Urinary bladder (tissue), 4 donors: ENCODE results near the gene SELENOF. TPM values are rescaled to one million over a fixed set of nuclear protein-coding genes. Genes with fewer than 3 reads are reported as not detected.
A peak's percentile ranks its signal among the peaks of the same experiment; 100 is the strongest.

ENCODE experiments used
- DNase-seq: peaks from one replicate; pipeline ENCODE4 v3.0.0-alpha.2; 2015; ENCODE audit errors: extremely low spot score
- H3K27ac ChIP-seq: one replicate; pipeline ENCODE4 v1.5.1; 2013; ENCODE audit warnings: low read depth, mild to moderate bottlenecking, moderate library complexity
- H3K36me3 ChIP-seq: one replicate; pipeline ENCODE4 v1.6.1; 2013; ENCODE audit warnings: mild to moderate bottlenecking, moderate library complexity; ENCODE audit not compliant: insufficient read depth
- H3K4me1 ChIP-seq: one replicate; pipeline ENCODE4 v1.6.1; 2013; ENCODE audit warnings: mild to moderate bottlenecking, moderate library complexity; ENCODE audit not compliant: insufficient read depth
- H3K4me3 ChIP-seq: one replicate; pipeline ENCODE4 v1.5.1; 2013; ENCODE audit warnings: low read depth, low read length
- whole genome bisulfite sequencing: extraction: QIAGEN DNeasy Blood & Tissue Kit; methylation state at CpG from one replicate; pipeline ENCODE4 v1.1.7; 2013; 5-methylcytosine and 5-hydroxymethylcytosine counted together
- polyA plus RNA-seq: library from polyadenylated mRNA; stranded (reverse); fragments of 200-250 nt; gene quantifications from one replicate; pipeline ENCODE4 v1.2.3, GENCODE V29; 2013
- total RNA-seq: library from RNA; depleted of rRNA; stranded (reverse); fragments of >200 nt; gene quantifications from one replicate; pipeline ENCODE4 v1.2.3, GENCODE V29; 2014
- donor health status: healthy with polysubstance abuse.
- donor health status: healthy.

The SELENOF gene
- total and polyA plus RNA-seq, 2 donors = 115 to 247 TPM

DNA sequence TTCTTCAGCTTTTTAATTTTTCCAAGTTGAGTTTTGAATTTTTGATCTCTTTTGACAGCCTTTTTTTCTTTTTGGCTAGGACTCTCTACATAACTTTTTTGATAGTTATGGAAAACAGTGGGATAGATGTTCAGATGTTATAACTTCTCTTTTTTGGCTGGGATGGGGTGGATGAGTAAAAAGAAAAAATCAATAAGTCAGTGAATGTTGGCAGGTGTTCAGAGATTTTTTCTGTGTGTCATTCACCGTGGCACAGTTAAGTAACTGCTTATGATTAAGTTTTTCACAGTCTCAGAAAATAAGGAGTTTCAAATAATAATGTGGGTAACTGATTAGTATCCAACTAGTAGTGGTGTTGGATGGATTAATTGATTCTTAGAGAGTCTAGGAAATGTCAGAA is 24.5 kb upstream of the SELENOF start:
- WGBS = 89% methylated on average over 1 of the region's 1 CpG
- Histone ChIP-seq H3K4me1 (no peaks in the 10 kb centered on the region), H3K4me3 (no peak overlapping the region), H3K36me3 (no peaks in the 10 kb centered on the region), H3K27ac (no peak overlapping the region)
- no peak for DNase-seq

- WGBS = 82% methylated on average over 7 of the region's 7 CpGs
- DNase-seq = no peak
- H3K4me1 ChIP-seq = no peaks in the 10 kb centered on the region
- H3K36me3 ChIP-seq = no peaks in the 10 kb centered on the region
- no peak overlapping the region for H3K27ac ChIP-seq
- H3K4me3 ChIP-seq = no peak overlapping the region
Observed at GRCh38 chr1:86933562-86934377, 19.8 kb upstream of the SELENOF start.

- 97% methylated on average over 3 of the region's 3 CpGs for WGBS
- DNase-seq = no peak
- no peaks in the 10 kb centered on the region for H3K4me1 ChIP-seq
Observed at GRCh38 chr1:86933051-86933450, 19.1 kb upstream of the SELENOF start.

DNA sequence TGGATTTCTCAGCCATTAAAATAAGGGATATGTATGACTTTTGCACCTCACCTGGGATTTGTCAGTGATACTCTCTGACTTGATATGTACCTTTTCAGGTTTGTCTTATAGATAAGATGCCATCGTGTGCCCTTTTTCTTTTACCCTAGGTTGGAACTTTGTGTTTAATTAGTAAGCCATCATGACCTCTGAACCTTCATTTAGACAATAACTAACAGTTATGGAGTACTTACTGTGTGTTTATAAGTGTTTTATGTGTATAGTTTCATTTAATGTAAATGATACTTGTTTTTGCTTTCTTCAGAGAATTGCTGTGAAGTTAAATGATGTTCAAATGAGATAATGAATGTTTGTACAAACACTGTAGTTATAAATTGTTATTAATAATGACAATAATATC is 14.9 kb upstream of the SELENOF start:
- Histone ChIP-seq H3K4me1 (no peaks in the 10 kb centered on the region), H3K36me3 (no peaks in the 10 kb centered on the region), H3K4me3 (no peak overlapping the region), H3K27ac (no peak overlapping the region)
- DNase-seq = no peak
- WGBS = 68% methylated on average over 1 of the region's 1 CpG

More at GRCh38 chr1:86933051-86933450, 19.1 kb upstream of the SELENOF start:
- no peaks in the 10 kb centered on the region for H3K36me3 ChIP-seq
- H3K27ac ChIP-seq = no peak overlapping the region
- no peak overlapping the region for H3K4me3 ChIP-seq

DNA sequence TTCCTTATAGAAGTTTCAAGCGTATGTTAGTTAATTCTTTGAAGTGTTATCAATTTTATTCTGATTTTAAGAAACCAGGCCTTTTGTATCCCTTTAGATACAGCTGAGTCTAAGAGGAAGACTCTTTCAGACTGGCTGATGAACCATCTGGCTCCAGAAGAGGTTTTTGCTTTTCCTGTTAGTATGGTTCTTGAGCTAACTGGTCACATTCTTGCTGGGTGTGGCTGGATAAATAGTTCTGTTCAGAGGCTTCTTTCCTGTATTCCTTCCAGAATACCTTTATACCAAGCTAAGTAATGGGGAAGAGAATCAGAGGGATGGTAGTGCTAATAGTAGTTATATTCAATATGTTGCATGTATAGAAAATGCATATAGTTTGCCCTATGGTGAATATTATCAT is 13.0 kb upstream of the SELENOF start:
- 99% methylated on average over 1 of the region's 1 CpG for WGBS
- Histone ChIP-seq H3K36me3 (no peaks in the 10 kb centered on the region), H3K4me1 (no peaks in the 10 kb centered on the region), H3K27ac (no peak overlapping the region), H3K4me3 (no peak overlapping the region)
- no peak for DNase-seq

DNA sequence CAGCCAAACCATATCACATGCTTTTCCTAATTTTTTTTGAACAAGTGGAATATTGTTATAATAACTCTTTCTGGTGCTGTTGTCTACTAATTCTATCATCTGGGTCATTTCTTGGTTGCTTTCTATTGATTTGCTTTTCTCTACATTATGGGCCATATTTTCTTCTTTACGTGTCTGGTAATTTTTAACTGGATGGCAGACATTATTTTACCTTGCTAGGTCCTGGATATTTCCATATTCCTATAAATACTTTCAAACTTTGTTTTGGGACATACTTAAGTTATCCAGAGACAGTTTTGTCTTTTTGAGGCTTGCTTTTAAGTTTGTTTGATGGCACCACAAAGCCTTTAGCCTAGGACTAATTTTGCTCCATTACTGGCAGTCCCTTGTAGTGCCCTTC is 11.8 kb upstream of the SELENOF start:
- DNase-seq = no peak
- Histone ChIP-seq H3K36me3 (no peaks in the 10 kb centered on the region), H3K4me1 (no peaks in the 10 kb centered on the region), H3K4me3 (no peak overlapping the region), H3K27ac (no peak overlapping the region)
- WGBS = 97% methylated on average over 1 of the region's 1 CpG

DNA sequence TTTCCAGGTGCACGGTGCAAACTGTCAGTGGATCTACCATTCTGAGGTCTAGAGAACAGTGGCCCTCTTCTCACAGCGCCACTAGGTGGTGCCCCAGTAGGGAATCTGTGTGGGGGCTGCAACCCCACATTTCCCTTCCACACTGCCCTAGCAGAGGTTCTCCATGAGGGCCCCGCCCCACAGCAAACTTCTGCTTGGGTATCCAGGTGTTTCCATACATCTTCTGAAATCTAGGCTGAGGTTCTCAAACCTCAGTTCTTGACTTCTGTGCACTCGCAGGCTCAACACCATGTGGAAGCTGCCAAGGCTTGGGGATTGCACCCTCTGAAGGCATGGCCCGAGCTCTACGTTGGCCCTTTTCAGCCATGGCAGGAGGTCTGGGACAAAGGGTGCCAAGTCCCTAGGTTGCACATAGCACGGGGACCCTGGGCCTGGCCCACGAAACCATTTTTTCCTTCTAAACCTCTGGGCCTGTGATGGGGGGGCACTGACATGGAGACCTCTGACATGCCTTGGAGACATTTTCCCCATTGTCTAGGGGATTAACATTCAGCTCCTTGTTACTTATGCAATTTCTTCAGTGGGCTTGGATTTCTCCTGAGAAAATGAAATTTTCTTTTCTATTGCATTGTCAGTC is 10.5 kb upstream of the SELENOF start:
- no peak overlapping the region for H3K27ac ChIP-seq
- H3K4me3 ChIP-seq = no peak overlapping the region
- DNase-seq = no peak
- no peaks in the 10 kb centered on the region for H3K4me1 ChIP-seq
- 99% methylated on average over 8 of the region's 8 CpGs for WGBS
- no peaks in the 10 kb centered on the region for H3K36me3 ChIP-seq

DNA sequence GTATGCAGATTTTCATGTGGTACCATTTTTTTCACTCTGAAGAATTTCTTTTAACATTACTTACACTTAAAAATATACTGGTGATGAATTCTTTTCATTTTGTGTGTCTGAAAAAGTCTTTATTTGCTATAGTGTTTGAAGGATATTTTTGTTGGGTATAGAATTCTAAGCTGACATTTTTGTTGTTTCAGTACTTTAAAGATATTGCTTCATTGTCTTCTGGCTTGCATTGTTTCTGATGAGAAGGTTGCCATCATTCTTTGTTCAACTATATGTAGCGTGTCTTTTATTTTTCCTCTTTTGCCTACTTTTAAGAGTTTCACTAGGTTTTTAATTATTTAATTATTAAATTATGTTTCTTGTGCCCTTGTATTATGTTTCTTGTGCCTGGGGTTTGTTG is 8.5 kb upstream of the SELENOF start:
- no peak for DNase-seq
- 99% methylated on average over 1 of the region's 1 CpG for WGBS
- no peak overlapping the region for H3K4me3 ChIP-seq
- H3K36me3 ChIP-seq = no peaks in the 10 kb centered on the region
- H3K4me1 ChIP-seq = no peaks in the 10 kb centered on the region
- H3K27ac ChIP-seq = no peak overlapping the region

DNA sequence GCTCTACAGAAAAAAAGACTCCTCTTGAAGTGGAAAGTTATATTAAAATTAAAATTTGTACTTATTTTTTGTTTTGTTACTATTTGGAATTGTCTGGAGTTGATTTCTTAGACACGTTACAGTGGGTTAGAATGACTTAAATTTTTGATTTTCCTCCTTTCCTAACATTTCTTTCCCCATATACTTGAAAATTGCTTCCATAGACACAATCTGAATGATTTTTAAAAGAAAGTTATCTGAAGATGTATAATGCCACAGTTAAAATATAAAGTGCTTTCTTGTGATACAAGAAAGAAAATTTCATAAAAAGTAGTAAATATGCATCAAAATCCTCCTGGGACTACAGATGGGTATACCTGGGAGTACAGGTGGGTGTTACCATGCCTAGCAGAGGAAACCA is 2.8 kb upstream of the SELENOF start:
- WGBS = 95% methylated on average over 1 of the region's 1 CpG
- no peaks in the 10 kb centered on the region for H3K36me3 ChIP-seq
- no peak for DNase-seq
- no peak overlapping the region for H3K4me3 ChIP-seq
- no peaks in the 10 kb centered on the region for H3K4me1 ChIP-seq
- no peak overlapping the region for H3K27ac ChIP-seq

GRCh38 chr1:86915737-86916235 is 1.9 kb upstream of the SELENOF start:
- Histone ChIP-seq H3K27ac (no peak overlapping the region), H3K4me1 (no peaks in the 10 kb centered on the region), H3K4me3 (peak overlapping the region; percentile 93), H3K36me3 (no peaks in the 10 kb centered on the region)
- WGBS = 5% methylated on average over 14 of the region's 14 CpGs
- DNase-seq = no peak

- DNase-seq = peak; percentile 17
- under 1% methylated on average over 43 of the region's 43 CpGs for WGBS
- Histone ChIP-seq H3K36me3 (no peaks in the 10 kb centered on the region), H3K4me1 (no peaks in the 10 kb centered on the region), H3K27ac (peak overlapping the region; percentile 85), H3K4me3 (peak overlapping the region; percentile 93)
Observed at GRCh38 chr1:86914998-86915736, 1.2 kb upstream of the SELENOF start.

- Histone ChIP-seq H3K36me3 (no peaks in the 10 kb centered on the region), H3K4me1 (no peaks in the 10 kb centered on the region), H3K4me3 (peak within 1 kb of the TSS; percentile 93), H3K27ac (peak within 1 kb of the TSS; percentile 85)
- WGBS = under 1% methylated on average over 45 of the region's 45 CpGs
- no peak for DNase-seq
Observed at GRCh38 chr1:86914601-86914997, 673 bp upstream of the SELENOF start, which contains the start of gene HS2ST1. Gene HS2ST1, plus strand, starts transcription at chr1:86914635.

GRCh38 chr1:86913399-86913895 is 479 bp downstream of the SELENOF start:
- DNase-seq = peak; percentile 42
- H3K27ac ChIP-seq = no peak overlapping the region
- peak overlapping the region; percentile 70 for H3K4me3 ChIP-seq
- no peaks in the 10 kb centered on the region for H3K4me1 ChIP-seq
- under 1% methylated on average over 17 of the region's 17 CpGs for WGBS
- H3K36me3 ChIP-seq = no peaks in the 10 kb centered on the region
